Measurements from ENCODE around the gene STIL. TPM values are rescaled to one million over a fixed set of nuclear protein-coding genes. Genes with fewer than 3 reads are reported as not detected.

The STIL gene
- polyA plus RNA-seq (2011; rRNA removed) (19.5 and 21.7 TPM in 2 replicates), polyA plus RNA-seq (2017; fragmentation: RNase III; extraction: RNeasy Plus Mini Kit Qiagen cat#74134 plus additional on column Dnase treatment) (10.1 to 10.7 TPM (median 10.2 TPM) in 3 replicates), polyA minus RNA-seq (2011; rRNA and poly(A)+ RNA removed) (16.9 and 24.2 TPM in 2 replicates)
- polyA plus RNA-seq (2012; cell fraction: cytosol; rRNA removed): 7.2 and 8.2 TPM in 2 replicates
- polyA plus RNA-seq (2012; cell fraction: nucleus; rRNA removed): 6.4 and 9.1 TPM in 2 replicates

GRCh38 chr1:47313915-47314664, at the start of gene STIL:
Gene STIL, minus strand, starts transcription at chr1:47314147. Its CDS starts 3,828 bp downstream, at chr1:47310319.
- TF ChIP-seq, protein P1, sequence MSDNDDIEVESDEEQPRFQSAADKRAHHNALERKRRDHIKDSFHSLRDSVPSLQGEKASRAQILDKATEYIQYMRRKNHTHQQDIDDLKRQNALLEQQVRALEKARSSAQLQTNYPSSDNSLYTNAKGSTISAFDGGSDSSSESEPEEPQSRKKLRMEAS (IDR thresholded peaks at IDR 0.05): peak; percentile 60
- TF ChIP-seq KDM1A (IDR thresholded peaks at IDR 0.05; ENCODE audit: low read depth) (no peak), TFCP2L1 (CRISPR knock-in tag; IDR thresholded peaks at IDR 0.05) (no peak), RFX5 (IDR thresholded peaks at IDR 0.05) (peak; percentile 70; the same call in 1 of the 2 replicates), FOSB (CRISPR knock-in tag; IDR thresholded peaks at IDR 0.05) (no peak), POLR2A (IDR thresholded peaks at IDR 0.05; ENCODE audit: low read length) (peak; percentile 39; the same call in 1 of the 2 replicates), MAFK (IDR thresholded peaks at IDR 0.05; ENCODE audit: partially characterized antibody) (peak; percentile 93), JUN (IDR thresholded peaks at IDR 0.05) (peak; percentile 42 to 50; a peak in 2 of 5 replicates), KDM5A (IDR thresholded peaks at IDR 0.05) (peak; percentile 95), FOSL2 (IDR thresholded peaks at IDR 0.05) (no peak), FOSL2 (CRISPR knock-in tag; IDR thresholded peaks at IDR 0.05) (no peak), HDAC2 (IDR thresholded peaks at IDR 0.05) (peak; percentile 85)
- TF ChIP-seq, protein P2, sequence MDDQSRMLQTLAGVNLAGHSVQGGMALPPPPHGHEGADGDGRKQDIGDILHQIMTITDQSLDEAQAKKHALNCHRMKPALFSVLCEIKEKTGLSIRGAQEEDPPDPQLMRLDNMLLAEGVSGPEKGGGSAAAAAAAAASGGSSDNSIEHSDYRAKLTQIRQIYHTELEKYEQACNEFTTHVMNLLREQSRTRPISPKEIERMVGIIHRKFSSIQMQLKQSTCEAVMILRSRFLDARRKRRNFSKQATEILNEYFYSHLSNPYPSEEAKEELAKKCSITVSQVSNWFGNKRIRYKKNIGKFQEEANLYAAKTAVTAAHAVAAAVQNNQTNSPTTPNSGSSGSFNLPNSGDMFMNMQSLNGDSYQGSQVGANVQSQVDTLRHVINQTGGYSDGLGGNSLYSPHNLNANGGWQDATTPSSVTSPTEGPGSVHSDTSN (IDR thresholded peaks at IDR 0.05): peak; percentile 71; the same call in 1 of the 2 replicates
- Histone ChIP-seq H3K4me3 (peak within 1 kb of the TSS; percentile 81), H3K27ac (peak within 1 kb of the TSS; percentile 88 to 94), H3K4me2 (peak within 1 kb of the TSS; percentile 93), H3K4me1 (no peaks in the 10 kb centered on the region), H3K9me3 (no peaks in the 10 kb centered on the region)
- ChIA-PET CTCF (interaction anchor here (1.3 to 1.8 kb wide), 3 partner anchors 8 to 19 kb away, joined by 3 to 5 read pairs (median 4); partner anchors contain the start of gene CMPK1), POLR2A (interaction anchor here (1.0 to 2.0 kb wide), 4 partner anchors 11 to 135 kb away, joined by 3 to 27 read pairs (median 13); partner anchors contain the start of gene CMPK1)
- FAIRE-seq (no peak), DNase-seq (ENCODE audit: low read depth in 1 of 2, low spot score in 1 of 2) (peak; percentile 92 to 99), ATAC-seq (peak; percentile 99)
- under 1% methylated on average over 36 of the region's 54 CpGs for WGBS (ENCODE audit: missing lambda C conversion rate)

GRCh38 chr1:47362828-47363227, 48.9 kb upstream of the STIL start:
- no peak for ATAC-seq
- POLR2A ChIA-PET: no interaction called here
- no peak for FAIRE-seq
- TF ChIP-seq FOSL2 (IDR thresholded peaks at IDR 0.05): no peak
- no peak for TF ChIP-seq FOSL2 (CRISPR knock-in tag; IDR thresholded peaks at IDR 0.05)
- TF ChIP-seq CTCF (IDR thresholded peaks at IDR 0.05): no peak
- no peak for TF ChIP-seq MYC (IDR thresholded peaks at IDR 0.05; ENCODE audit: borderline replicate concordance, low read length)
- no peak for TF ChIP-seq HOXA7 (CRISPR knock-in tag; IDR thresholded peaks at IDR 0.05)
- no peak for TF ChIP-seq TFCP2L1 (CRISPR knock-in tag; IDR thresholded peaks at IDR 0.05)
- TF ChIP-seq ZNF302 (CRISPR knock-in tag; IDR thresholded peaks at IDR 0.05): no peak
- no peak for TF ChIP-seq MAFK (IDR thresholded peaks at IDR 0.05; ENCODE audit: partially characterized antibody)
- TF ChIP-seq TP53 (CRISPR knock-in tag; IDR thresholded peaks at IDR 0.05): no peak
- TF ChIP-seq POLR2AphosphoS2 (conservative IDR thresholded peaks at IDR 0.05; ENCODE audit: low read length): no peak
- TF ChIP-seq CHD4 (IDR thresholded peaks at IDR 0.05; ENCODE audit: borderline replicate concordance): no peak
- TF ChIP-seq HEYL (CRISPR knock-in tag; IDR thresholded peaks at IDR 0.05): no peak
- no peak for TF ChIP-seq NPAS2 (CRISPR knock-in tag; IDR thresholded peaks at IDR 0.05; ENCODE audit: borderline replicate concordance)
- no peak for TF ChIP-seq RAD21 (conservative IDR thresholded peaks at IDR 0.05 in 1 of 2, IDR thresholded peaks at IDR 0.05 in 1 of 2)
- no peak for TF ChIP-seq JUN (IDR thresholded peaks at IDR 0.05)
- no peak for TF ChIP-seq RNF2 (IDR thresholded peaks at IDR 0.05; ENCODE audit: borderline replicate concordance, low read depth)
- no peak for TF ChIP-seq ESRRA (IDR thresholded peaks at IDR 0.05; ENCODE audit: borderline replicate concordance, low read length)
- no peak for TF ChIP-seq ATOH8 (CRISPR knock-in tag; IDR thresholded peaks at IDR 0.05; ENCODE audit: low read depth)
- no peak for TF ChIP-seq ZFP36 (IDR thresholded peaks at IDR 0.05; ENCODE audit: borderline replicate concordance, partially characterized antibody)
- 88% methylated on average over 1 of the region's 1 CpG for WGBS (ENCODE audit: missing lambda C conversion rate)
- DNase-seq (ENCODE audit: low read depth in 1 of 2, low spot score in 1 of 2): no peak
- Histone ChIP-seq H3K4me2 (no peak overlapping the region), H3K4me3 (no peak overlapping the region), H3K27ac (no peak overlapping the region), H3K4me1 (no peaks in the 10 kb centered on the region), H3K9me3 (no peaks in the 10 kb centered on the region)
- CTCF ChIA-PET: no interaction called here

All from A549 (cell line).